Cardiac atrium fibroblast (primary cell): Measurements from ENCODE around the gene NPY2R. TPM values are rescaled to one million over a fixed set of nuclear protein-coding genes. Genes with fewer than 3 reads are reported as not detected.

Experiments
- total RNA-seq: library from RNA; depleted of rRNA; stranded (reverse); fragments of >200 nt; gene quantifications from 2 replicates; pipeline ENCODE4 v1.2.3, GENCODE V29; 2015

Gene NPY2R
- 0.72 and 3.9 TPM in 2 replicates for total RNA-seq

DNA sequence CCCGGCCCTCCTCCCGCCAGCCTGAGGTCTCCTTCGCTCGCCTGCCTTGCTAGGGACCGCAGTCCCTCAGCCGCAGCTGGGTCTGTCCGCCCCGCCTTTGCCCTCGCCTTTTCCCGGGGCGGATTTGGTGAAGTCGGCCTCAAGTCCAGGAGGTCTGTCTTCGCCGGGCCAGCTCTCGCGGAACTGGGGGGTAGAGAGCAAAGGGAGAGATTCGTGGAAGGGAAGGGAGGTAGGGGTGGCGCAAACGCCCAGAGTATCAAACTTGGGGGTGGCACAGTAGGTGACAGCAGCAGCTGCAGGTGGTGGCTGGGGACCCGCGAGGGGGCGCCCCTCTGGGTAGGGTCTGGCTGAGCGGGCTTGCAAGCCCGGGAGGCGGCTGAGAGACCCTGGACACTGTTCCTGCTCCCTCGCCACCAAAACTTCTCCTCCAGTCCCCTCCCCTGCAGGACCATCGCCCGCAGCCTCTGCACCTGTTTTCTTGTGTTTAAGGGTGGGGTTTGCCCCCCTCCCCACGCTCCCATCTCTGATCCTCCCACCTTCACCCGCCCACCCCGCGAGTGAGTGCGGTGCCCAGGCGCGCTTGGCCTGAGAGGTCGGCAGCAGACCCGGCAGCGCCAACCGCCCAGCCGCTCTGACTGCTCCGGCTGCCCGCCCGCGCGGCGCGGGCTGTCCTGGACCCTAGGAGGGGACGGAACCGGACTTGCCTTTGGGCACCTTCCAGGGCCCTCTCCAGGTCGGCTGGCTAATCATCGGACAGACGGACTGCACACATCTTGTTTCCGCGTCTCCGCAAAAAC is at the start of gene NPY2R:
Gene NPY2R (plus strand): TSS at position 379 of the 797 bp plus-strand sequence. CDS start 5,304 bp downstream, outside the sequence.

Other genes starting within 250 kb of the NPY2R start
- gene MAP9, start 168.3 kb downstream of the NPY2R start, total RNA-seq = 9.7 and 21.7 TPM in 2 replicates